Measurements from ENCODE around the gene MIER1. TPM values are rescaled to one million over a fixed set of nuclear protein-coding genes. Genes with fewer than 3 reads are reported as not detected.

The MIER1 gene
- total RNA-seq, 1 experiment from 2014 or later, result 28.7 TPM

GRCh38 chr1:66925558-66925910, 744 bp downstream of the MIER1 start:
- Histone ChIP-seq H2AFZ (ENCODE audit: low read depth, low read length, poor library complexity, severe bottlenecking) (no peak overlapping the region), H3K9me3 (ENCODE audit: control insufficient read depth in 1 of 2, insufficient read depth in 1 of 2, low read depth in 1 of 2, low read length in 2 of 2) (no peaks in the 10 kb centered on the region), H3K27ac (ENCODE audit: low read depth, low read length) (peak overlapping the region; percentile 89), H3K9me2 (ENCODE audit: insufficient read depth) (no peaks in the 10 kb centered on the region), H3K79me2 (ENCODE audit: insufficient read depth, low read length) (peaks cover 55% of the 10 kb centered on the region), H3K4me2 (ENCODE audit: low read length) (peak overlapping the region; percentile 92), H3K9ac (ENCODE audit: low read length) (peak overlapping the region; percentile 86), H3K4me1 (ENCODE audit: control insufficient read depth in 1 of 2, insufficient read depth in 2 of 2, low read length in 2 of 2) (peaks cover 8 to 32% of the 10 kb centered on the region in 2 experiments; a peak in 3 of 4 replicates), H3K27me3 (ENCODE audit: insufficient read depth, low read length) (no peaks in the 10 kb centered on the region), H3K36me3 (ENCODE audit: control insufficient read depth in 1 of 2, insufficient read depth in 2 of 2, low read length in 2 of 2) (no peaks in the 10 kb centered on the region), H3K4me3 (replicated peaks in 1 of 2; ENCODE audit: low read depth in 1 of 2, low read length in 2 of 2) (peak overlapping the region; percentile 81 to 85), H4K20me1 (ENCODE audit: insufficient read depth) (no peaks in the 10 kb centered on the region)
- ATAC-seq (peak; percentile 28), DNase-seq (ENCODE audit: low read depth, low spot score) (no peak)
- ChIA-PET RAD21 (ENCODE audit: low non-redundant PET in 1 of 2, low total read pairs in 2 of 2, uncharacterized antibody in 2 of 2, unreplicated experiment in 2 of 2) (no interaction called here), POLR2A (interaction anchor here (1.5 kb wide), 1 partner anchor 11 kb away, joined by 6 read pairs; no protein-coding TSS in a partner anchor), CTCF (no interaction called here)
- intact Hi-C loops (cut with micrococcal nuclease), result no loop called here
- BruUV-seq (replicated peaks), result no TSS peak
- TF ChIP-seq RAD21 (IDR thresholded peaks at IDR 0.05; ENCODE audit: low read depth) (no peak), TCF7L2 (IDR thresholded peaks at IDR 0.05; ENCODE audit: borderline replicate concordance, extremely low read depth, insufficient read depth, insufficient read length) (no peak), ZFX (IDR thresholded peaks at IDR 0.05) (no peak), POLR2AphosphoS5 (IDR thresholded peaks at IDR 0.05; ENCODE audit: low read depth, low read length) (0 out of 2 replicates have a peak, but pooled peaks have one; percentile 33), JUND (IDR thresholded peaks at IDR 0.05) (no peak), CTCF (IDR thresholded peaks at IDR 0.05 in 2 of 3, conservative IDR thresholded peaks at IDR 0.05 in 1 of 3; ENCODE audit: borderline replicate concordance in 1 of 3, insufficient read depth in 1 of 3, low read depth in 2 of 3, low read length in 2 of 3) (no peak), CEBPB (IDR thresholded peaks at IDR 0.05; ENCODE audit: low read depth) (no peak), SRF (IDR thresholded peaks at IDR 0.05; ENCODE audit: low read depth) (no peak), EGR1 (IDR thresholded peaks at IDR 0.05; ENCODE audit: low read depth) (peak; percentile 25), SIN3A (IDR thresholded peaks at IDR 0.05; ENCODE audit: low read depth) (peak; percentile 60), YY1 (IDR thresholded peaks at IDR 0.05; ENCODE audit: extremely low read depth, insufficient replicate concordance, low read depth, low read length) (no peak), REST (IDR thresholded peaks at IDR 0.05; ENCODE audit: low read depth) (no peak), ZBTB33 (IDR thresholded peaks at IDR 0.05; ENCODE audit: extremely low read depth, insufficient replicate concordance, low read length) (no peak), FOSL1 (IDR thresholded peaks at IDR 0.05; ENCODE audit: low read depth) (no peak)
